IMR-90 (cell line): ENCODE results near the gene MXRA5. TPM values are rescaled to one million over a fixed set of nuclear protein-coding genes. Genes with fewer than 3 reads are reported as not detected.

ENCODE experiments used
- ATAC-seq: fragments of 200-7000 bp; cut with Tn5 transposase; 2 replicates; pipeline ENCODE4 v1.9.1; 2020; ENCODE audit warnings: low read depth, mild to moderate bottlenecking, moderate library complexity
- BruUV-seq: library from RNA; stranded (reverse); fragments of 400-500 nt; replicated peaks from 2 replicates; lab custom pipeline; 2021; lab: Mats Ljungman, UMichigan
- CTCF ChIA-PET: fragments of 300-600 bp; formaldehyde crosslinking; extraction: SDS; loops from one replicate; lab custom pipeline; 2021; ENCODE audit warnings: antibody characterized with exemption; lab: Yijun Ruan, JAX
- POLR2A ChIA-PET: fragments of 300-600 bp; sonication (Branson Sonifier 250); formaldehyde crosslinking; loops from one replicate; lab custom pipeline; 2022; ENCODE audit warnings: antibody characterized with exemption; ENCODE audit not compliant: unreplicated experiment; lab: Charles Lee
- DNase-seq: peaks from one replicate; pipeline ENCODE4 v3.0.0; 2013
- H2AFZ ChIP-seq: replicated peaks from 2 replicates; pipeline ENCODE3; 2013; ENCODE audit warnings: low read length, mild to moderate bottlenecking; ENCODE audit not compliant: poor library complexity
- H2AK5ac ChIP-seq: 2 replicates; pipeline ENCODE4 v1.6.1; 2013; ENCODE audit warnings: low read depth, low read length, inconsistent platforms
- H2AK9ac ChIP-seq: replicated peaks from 2 replicates; pipeline ENCODE3; 2013; ENCODE audit warnings: mild to moderate bottlenecking, low read depth, low read length, moderate library complexity; ENCODE audit not compliant: poor library complexity
- H2BK120ac ChIP-seq: 2 replicates; pipeline ENCODE4 v1.6.1; 2013; ENCODE audit warnings: low read depth, low read length, inconsistent platforms
- H2BK15ac ChIP-seq: 3 replicates; pipeline ENCODE4 v1.6.1; 2013; ENCODE audit warnings: low read depth, low read length, inconsistent platforms
- H2BK20ac ChIP-seq: 2 replicates; pipeline ENCODE4 v1.6.1; 2013; ENCODE audit warnings: low read depth, mild to moderate bottlenecking, inconsistent platforms, low read length, moderate library complexity
- H2BK5ac ChIP-seq: 2 replicates; pipeline ENCODE4 v1.6.1; 2013; ENCODE audit warnings: mild to moderate bottlenecking, low read depth, low read length, inconsistent platforms; ENCODE audit not compliant: poor library complexity, severe bottlenecking
- H3K14ac ChIP-seq: replicated peaks from 2 replicates; pipeline ENCODE4 v1.6.1; 2013; ENCODE audit warnings: low read depth, low read length, inconsistent platforms
- H3K18ac ChIP-seq: 2 replicates; pipeline ENCODE4 v1.6.1; 2013; ENCODE audit warnings: low read depth, low read length, control low read depth
- H3K23ac ChIP-seq: 2 replicates; pipeline ENCODE4 v1.6.1; 2013; ENCODE audit warnings: low read depth, low read length, inconsistent platforms
- H3K27ac ChIP-seq: 2 replicates; pipeline ENCODE4 v1.5.1; 2013; ENCODE audit warnings: mild to moderate bottlenecking, control low read depth, low read length; ENCODE audit not compliant: insufficient read depth
- H3K27me3 ChIP-seq: 2 replicates; pipeline ENCODE4 v1.6.1; 2013; ENCODE audit warnings: low read length; ENCODE audit not compliant: control insufficient read depth, insufficient read depth
- H3K36me3 ChIP-seq: 2 replicates; pipeline ENCODE4 v1.6.1; 2013; ENCODE audit warnings: low read length, mixed read lengths; ENCODE audit not compliant: control insufficient read depth, insufficient read depth
- H3K4ac ChIP-seq: 2 replicates; pipeline ENCODE4 v1.6.1; 2013; ENCODE audit warnings: low read depth, low read length, inconsistent platforms
- H3K4me1 ChIP-seq: 2 replicates; pipeline ENCODE4 v1.6.1; 2013; ENCODE audit warnings: low read length, mixed read lengths; ENCODE audit not compliant: control insufficient read depth, insufficient read depth
- H3K4me2 ChIP-seq: 2 replicates; pipeline ENCODE4 v1.6.1; 2013; ENCODE audit warnings: low read depth, mild to moderate bottlenecking, control low read depth, low read length, moderate library complexity
- H3K4me3 ChIP-seq: 2 replicates; pipeline ENCODE4 v1.5.1; 2013; ENCODE audit warnings: low read depth, mild to moderate bottlenecking, control low read depth, low read length, moderate library complexity; ENCODE audit not compliant: insufficient read depth
- H3K56ac ChIP-seq: 2 replicates; pipeline ENCODE4 v1.6.1; 2013; ENCODE audit warnings: low read length, inconsistent platforms; ENCODE audit not compliant: insufficient read depth; ENCODE audit errors: extremely low read depth
- H3K79me1 ChIP-seq, 2 experiments: 2 replicates each; pipeline ENCODE4 v1.6.1; 2013; ENCODE audit warnings: low read length in 2 of 2, inconsistent platforms in 1 of 2, low read depth in 1 of 2
- H3K9ac ChIP-seq: 2 replicates; pipeline ENCODE4 v1.6.1; 2013; ENCODE audit warnings: low read depth, low read length, control low read depth
- H3K9me1 ChIP-seq: 2 replicates; pipeline ENCODE4 v1.6.1; 2013; ENCODE audit warnings: low read length, inconsistent platforms; ENCODE audit not compliant: insufficient read depth
- H3K9me3 ChIP-seq: 2 replicates; pipeline ENCODE4 v1.6.1; 2013; ENCODE audit warnings: low read length; ENCODE audit not compliant: control insufficient read depth, insufficient read depth
- H4K20me1 ChIP-seq: 2 replicates; pipeline ENCODE4 v1.6.1; 2013; ENCODE audit warnings: low read length, inconsistent platforms; ENCODE audit not compliant: insufficient read depth
- H4K5ac ChIP-seq: 2 replicates; pipeline ENCODE4 v1.6.1; 2013; ENCODE audit warnings: mild to moderate bottlenecking, low read depth, low read length, control low read depth
- H4K8ac ChIP-seq, 2 experiments: 2 replicates each; pipeline ENCODE4 v1.6.1; 2013; ENCODE audit warnings: low read depth in 2 of 2, low read length in 2 of 2, control low read depth in 1 of 2, inconsistent platforms in 1 of 2
- H4K91ac ChIP-seq: 2 replicates; pipeline ENCODE4 v1.6.1; 2013; ENCODE audit warnings: low read depth, low read length, inconsistent platforms; ENCODE audit not compliant: insufficient read depth
- BHLHE40 ChIP-seq: fragments of 150-350 bp; IDR thresholded peaks from 2 replicates; pipeline ENCODE4 v1.6.1; 2016; ENCODE audit warnings: mild to moderate bottlenecking, low read depth, low read length
- MAZ ChIP-seq: IDR thresholded peaks from 2 replicates; pipeline ENCODE4 v1.6.1; 2012; ENCODE audit warnings: low read depth, mild to moderate bottlenecking, low read length, improper control_type of control experiment, moderate library complexity, borderline replicate concordance
- POLR2A ChIP-seq: IDR thresholded peaks from 2 replicates; pipeline ENCODE4 v1.6.1; 2012; ENCODE audit warnings: mild to moderate bottlenecking, low read depth, low read length
- RAD21 ChIP-seq: IDR thresholded peaks from 2 replicates; pipeline ENCODE4 v1.6.1; 2012; ENCODE audit warnings: low read length, improper control_type of control experiment
- WGBS, 2 experiments: methylation state at CpG; one replicate each; pipeline versions ENCODE4 v1.1.5 to v1.1.7; 2013; ENCODE audit warnings: missing lambda C conversion rate in 2 of 2; ENCODE audit not compliant: insufficient read length in 1 of 2; ENCODE audit errors: extremely low coverage in 2 of 2; 5-methylcytosine and 5-hydroxymethylcytosine counted together
- dilution Hi-C: fragments of 300-500 bp; cut with HindIII; formaldehyde crosslinking; loops from one replicate; pipeline ENCODE4 v1.14.3; 2018; ENCODE audit warnings: low sequenced_read_pairs; ENCODE audit not compliant: unreplicated experiment
- in situ Hi-C: fragments of 300-500 bp; cut with MboI; formaldehyde crosslinking; loops from 3 replicates; pipeline ENCODE4 v1.14.3; 2019; ENCODE audit warnings: low sequenced_read_pairs, inconsistent platforms, mixed read lengths
- intact Hi-C: fragments of 100-400 bp; cut with micrococcal nuclease; formaldehyde crosslinking; loops from 2 replicates; pipeline ENCODE4 v1.10.0; 2022
- polyA plus RNA-seq, 3 experiments: library from polyadenylated mRNA; depleted of rRNA; stranded (reverse); fragments of >200 nt; gene quantifications; 2 replicates each; pipeline ENCODE4 v1.2.3, GENCODE V29; 2012; ENCODE audit warnings: low replicate concordance in 1 of 3
- total RNA-seq: library from RNA; depleted of rRNA; stranded (reverse); fragments of >200 nt; gene quantifications from 2 replicates; pipeline ENCODE4 v1.2.3, GENCODE V29; 2012

MXRA5 gene
- total and polyA plus RNA-seq, 2 of the 4 experiments (the other 2 are of a cell fraction), result 1.1 to 1.2 TPM

DNA sequence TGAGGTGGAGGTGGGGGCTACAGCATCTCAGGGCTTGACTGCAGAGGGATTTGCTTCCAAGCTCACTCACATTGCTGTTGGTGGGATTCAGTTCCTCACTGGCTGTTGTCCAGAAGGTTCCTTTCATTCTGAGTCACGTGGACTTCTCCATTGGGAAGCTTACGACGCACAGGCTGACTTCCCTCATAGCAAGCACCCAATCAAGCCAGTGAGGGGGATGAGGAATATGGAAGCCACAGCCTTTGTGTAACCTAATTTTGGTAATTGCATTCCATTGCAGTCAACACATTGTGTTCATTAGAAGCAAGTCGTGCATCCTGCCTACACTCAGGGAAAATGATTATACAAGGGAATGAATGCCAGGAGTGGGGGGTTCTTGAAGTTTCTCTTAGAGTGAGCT is 32.7 kb upstream of the MXRA5 start:
- TF ChIP-seq BHLHE40, result no peak
- TF ChIP-seq RAD21, result no peak
- TF ChIP-seq POLR2A, result no peak
- no peak for TF ChIP-seq MAZ
- intact Hi-C loops, result no loop called here

More for the DNA sequence above, 32.7 kb upstream of the MXRA5 start:
- H3K27ac ChIP-seq, result no peak overlapping the region
- no peaks in the 10 kb centered on the region for H3K36me3 ChIP-seq
- H3K4me1 ChIP-seq, result no peaks in the 10 kb centered on the region
- no peak overlapping the region for H2AK9ac ChIP-seq
- CTCF ChIA-PET, result no interaction called here
- no peak overlapping the region for H3K4me3 ChIP-seq
- peaks cover 3% of the 10 kb centered on the region; the same call in 1 of the 2 replicates for H3K9me1 ChIP-seq
- no peak overlapping the region for H4K8ac ChIP-seq
- no peak overlapping the region for H2BK20ac ChIP-seq
- no peak overlapping the region for H4K91ac ChIP-seq
- H2BK120ac ChIP-seq, result no peak overlapping the region
- DNase-seq, result no peak
- no peak overlapping the region for H3K56ac ChIP-seq
- no peak overlapping the region for H3K14ac ChIP-seq
- no peak overlapping the region for H3K18ac ChIP-seq
- H2BK5ac ChIP-seq, result no peak overlapping the region
- H2AK5ac ChIP-seq, result no peak overlapping the region
- H2BK15ac ChIP-seq, result no peak overlapping the region
- no peak overlapping the region for H2AFZ ChIP-seq
- WGBS, 2 experiments, result no CpG with 5 or more reads among the region's 4 CpGs
- in situ Hi-C loops (no loop called here), dilution Hi-C loops (no loop called here)
- H3K27me3 ChIP-seq, result no peaks in the 10 kb centered on the region
- peaks cover 6% of the 10 kb centered on the region; the same call in 1 of the 2 replicates for H3K9me3 ChIP-seq
- POLR2A ChIA-PET, result no interaction called here
- no peak overlapping the region for H3K23ac ChIP-seq
- no peak overlapping the region for H3K4me2 ChIP-seq
- H4K5ac ChIP-seq, result no peak overlapping the region
- BruUV-seq, result no TSS peak
- ATAC-seq, result no peak
- H4K20me1 ChIP-seq, result no peaks in the 10 kb centered on the region
- no peak overlapping the region for H3K4ac ChIP-seq
- H3K9ac ChIP-seq, result no peak overlapping the region
- no peaks in the 10 kb centered on the region for H3K79me1 ChIP-seq
